A549 (cell line): ENCODE results near the gene TNP2.

Source experiments
- CBX8 ChIP-seq: fragments of 200-600 bp; sonication (generic); IDR thresholded peaks from 2 replicates; pipeline ENCODE4 v1.6.1; 2016
- CTCF ChIP-seq: fragments of >200 bp; sonication (Bioruptor Twin); formaldehyde crosslinking; IDR thresholded peaks from 3 replicates; pipeline ENCODE4 v1.5.1; 2016
- HDAC2 ChIP-seq: fragments of 200-600 bp; sonication (generic); IDR thresholded peaks from 2 replicates; pipeline ENCODE4 v1.6.1; 2016
- MAX ChIP-seq: IDR thresholded peaks from 2 replicates; pipeline ENCODE4 v1.6.1; 2012
- MYC ChIP-seq: IDR thresholded peaks from 2 replicates; pipeline ENCODE4 v1.6.1; 2012; ENCODE audit warnings: mild to moderate bottlenecking, inconsistent platforms, low read length, improper control_type of control experiment, borderline replicate concordance
- POLR2A ChIP-seq: IDR thresholded peaks from 2 replicates; pipeline ENCODE4 v1.6.1; 2012; ENCODE audit warnings: mild to moderate bottlenecking, low read length
- POLR2AphosphoS2 ChIP-seq: conservative IDR thresholded peaks from 2 replicates; pipeline ENCODE4 v1.6.1; 2012; ENCODE audit warnings: low read length, improper control_type of control experiment, inconsistent platforms
- RAD21 ChIP-seq, 2 experiments: fragments of >200 bp in 1 of 2; sonication (Bioruptor Twin) in 1 of 2; formaldehyde crosslinking in 1 of 2; IDR thresholded peaks in 1 of 2; conservative IDR thresholded peaks in 1 of 2; 2 replicates in 1 of 2; 3 replicates in 1 of 2; pipeline ENCODE4 v1.6.1; 2012 to 2018; ENCODE audit warnings: inconsistent platforms in 1 of 2
- REST ChIP-seq: fragments of 200-600 bp; sonication (generic); IDR thresholded peaks from 2 replicates; pipeline ENCODE4 v1.6.1; 2016; ENCODE audit warnings: antibody characterized with exemption, mild to moderate bottlenecking, moderate library complexity

- no peak for TF ChIP-seq REST
- TF ChIP-seq POLR2A = no peak
- TF ChIP-seq MAX = no peak
- TF ChIP-seq CTCF = no peak
- TF ChIP-seq RAD21 (conservative IDR thresholded peaks at IDR 0.05 in 1 of 2, IDR thresholded peaks at IDR 0.05 in 1 of 2) = no peak
- no peak for TF ChIP-seq HDAC2
- no peak for TF ChIP-seq MYC
- no peak for TF ChIP-seq POLR2AphosphoS2
- TF ChIP-seq CBX8 = no peak
Measured at GRCh38 chr16:11313493-11314308, 44.6 kb upstream of the TNP2 start.
